ENCODE measurements around the gene FXYD3.

The FXYD3 gene

DNA sequence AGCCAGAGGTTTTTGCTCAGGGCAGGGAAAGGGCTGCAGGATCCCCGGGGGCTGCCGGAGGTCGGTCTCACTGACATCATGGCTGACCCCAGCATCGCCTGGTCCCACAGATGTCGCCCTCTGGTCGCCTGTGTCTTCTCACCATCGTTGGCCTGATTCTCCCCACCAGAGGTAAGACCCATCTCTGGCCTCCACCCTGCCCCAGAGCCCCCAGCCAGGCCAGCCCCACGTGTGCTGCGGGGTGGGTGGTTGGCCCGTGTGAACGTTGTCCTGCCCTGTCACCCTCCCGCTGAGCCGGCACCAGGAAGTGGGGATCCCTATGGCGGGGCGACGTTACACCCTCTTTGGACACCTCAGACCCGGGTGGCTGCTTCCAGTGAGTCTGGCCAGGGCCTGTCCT lies 39.8 kb downstream of the FXYD3 start:
- H3K4me1 ChIP-seq (ENCODE audit: control insufficient read depth, insufficient read depth, low read length) = peaks cover 26% of the 10 kb centered on the region
- no peaks in the 10 kb centered on the region for H3K36me3 ChIP-seq (ENCODE audit: control insufficient read depth, insufficient read depth, low read length)
- H3K9ac ChIP-seq (ENCODE audit: low read length) = peak overlapping the region; percentile 77
- no peaks in the 10 kb centered on the region for H3K9me3 ChIP-seq (ENCODE audit: control insufficient read depth, low read length)
- H3K4me3 ChIP-seq (ENCODE audit: low read length) = peak overlapping the region; percentile 82
- H3K27me3 ChIP-seq (ENCODE audit: control insufficient read depth, insufficient read depth, low read length) = peaks cover 16% of the 10 kb centered on the region

DNA sequence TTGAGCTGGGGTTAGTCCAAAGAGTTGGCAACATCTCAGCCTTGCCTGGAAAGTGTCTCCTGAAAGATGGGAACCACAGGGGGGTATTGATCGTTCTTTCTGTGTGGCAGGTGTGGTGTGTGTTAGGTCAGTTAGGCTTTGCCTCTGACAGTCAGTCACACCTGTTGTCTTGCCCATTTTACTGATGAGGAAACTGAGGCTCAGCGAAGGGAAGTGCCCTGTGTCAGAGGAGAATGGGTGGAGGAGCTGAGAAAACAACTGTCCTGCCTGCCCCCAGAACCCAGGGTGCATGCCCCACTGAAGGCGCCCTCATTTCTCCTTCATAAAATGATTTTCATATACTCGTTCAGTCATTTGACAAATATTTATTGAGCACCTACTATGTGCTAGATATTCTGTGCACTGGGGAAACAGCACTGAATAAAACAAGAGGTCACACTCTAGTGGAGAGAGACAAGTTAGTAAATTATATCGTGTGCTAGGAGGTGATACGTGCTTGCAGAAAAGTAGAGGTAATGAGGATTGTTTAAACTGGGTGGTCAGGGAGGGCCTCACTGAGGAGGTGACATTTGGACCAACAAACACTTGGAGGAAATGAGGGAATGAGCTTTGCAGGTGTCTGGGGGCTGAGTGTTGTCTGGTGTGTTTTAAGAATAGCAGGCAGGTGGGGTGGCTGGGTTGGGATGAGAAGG lies 40.5 kb downstream of the FXYD3 start:
- Histone ChIP-seq H3K4me1 (ENCODE audit: control insufficient read depth, insufficient read depth, low read length) (peaks cover 26% of the 10 kb centered on the region), H3K36me3 (ENCODE audit: control insufficient read depth, insufficient read depth, low read length) (no peaks in the 10 kb centered on the region), H3K27me3 (ENCODE audit: control insufficient read depth, insufficient read depth, low read length) (peaks cover 16% of the 10 kb centered on the region), H3K9me3 (ENCODE audit: control insufficient read depth, low read length) (no peaks in the 10 kb centered on the region), H3K9ac (ENCODE audit: low read length) (peak overlapping the region; percentile 77), H3K4me3 (ENCODE audit: low read length) (no peak overlapping the region)

DNA sequence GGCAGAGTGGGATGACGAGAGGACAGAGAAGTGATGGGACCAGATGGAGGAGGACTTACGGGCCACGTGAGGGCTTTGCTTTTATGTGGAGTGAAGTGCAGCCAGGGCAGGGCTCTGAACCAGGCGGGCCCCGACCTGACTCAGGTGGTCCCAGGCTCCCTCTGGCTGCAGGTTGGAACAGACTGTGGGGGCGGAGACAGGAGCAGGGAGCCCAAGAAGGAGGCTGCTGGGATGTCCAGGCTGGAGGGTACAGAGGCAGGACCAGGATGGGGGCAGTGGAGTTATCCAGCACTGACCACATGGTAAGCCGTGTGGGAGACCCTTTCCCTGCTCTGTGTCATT lies 41.0 kb downstream of the FXYD3 start:
- Histone ChIP-seq H3K9me3 (ENCODE audit: control insufficient read depth, low read length) (no peaks in the 10 kb centered on the region), H3K4me1 (ENCODE audit: control insufficient read depth, insufficient read depth, low read length) (peaks cover 26% of the 10 kb centered on the region), H3K27me3 (ENCODE audit: control insufficient read depth, insufficient read depth, low read length) (peaks cover 12% of the 10 kb centered on the region), H3K36me3 (ENCODE audit: control insufficient read depth, insufficient read depth, low read length) (no peaks in the 10 kb centered on the region), H3K9ac (ENCODE audit: low read length) (no peak overlapping the region), H3K4me3 (ENCODE audit: low read length) (no peak overlapping the region)

DNA sequence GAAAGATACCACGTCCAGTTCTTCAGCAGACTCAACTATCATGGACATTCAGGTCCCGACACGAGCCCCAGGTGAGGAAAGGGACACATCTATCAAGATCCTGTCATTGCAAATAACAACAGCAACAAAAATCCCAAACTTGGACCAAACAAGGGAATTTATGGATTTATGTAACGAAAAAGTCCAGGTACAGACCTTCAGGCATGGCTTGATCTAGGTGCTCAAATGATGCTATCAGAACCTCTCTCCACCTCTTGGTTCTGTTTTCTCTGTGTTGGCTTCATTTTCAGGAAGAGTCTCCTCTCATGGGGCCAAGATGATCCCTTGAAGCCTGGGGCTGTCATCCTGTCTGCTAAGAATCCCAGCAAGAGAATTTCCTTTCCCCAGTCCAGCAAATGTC lies 41.8 kb downstream of the FXYD3 start:
- Histone ChIP-seq H3K27me3 (ENCODE audit: control insufficient read depth, insufficient read depth, low read length) (peaks cover 12% of the 10 kb centered on the region), H3K4me1 (ENCODE audit: control insufficient read depth, insufficient read depth, low read length) (peaks cover 26% of the 10 kb centered on the region), H3K36me3 (ENCODE audit: control insufficient read depth, insufficient read depth, low read length) (peaks cover 5% of the 10 kb centered on the region), H3K9me3 (ENCODE audit: control insufficient read depth, low read length) (no peaks in the 10 kb centered on the region), H3K9ac (ENCODE audit: low read length) (no peak overlapping the region), H3K4me3 (ENCODE audit: low read length) (no peak overlapping the region)

DNA sequence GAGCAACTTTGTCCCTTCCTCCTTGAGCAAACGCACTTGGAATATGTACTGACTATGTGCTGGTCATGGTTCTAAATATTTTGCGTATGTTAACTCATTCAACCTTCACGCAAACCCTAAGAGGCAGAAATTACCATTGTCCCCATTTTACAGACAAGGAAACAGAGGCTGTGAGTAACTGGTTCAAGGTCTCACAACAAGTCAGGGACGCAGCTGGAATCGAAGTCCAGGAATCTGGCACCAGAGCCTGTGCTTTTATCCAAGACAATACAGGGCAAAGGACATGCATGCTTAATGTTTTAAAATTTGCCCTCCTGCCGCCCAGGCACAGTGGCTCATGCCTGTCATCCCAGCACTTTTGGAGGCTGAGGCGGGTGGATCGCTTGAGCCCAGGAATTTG lies 44.0 kb downstream of the FXYD3 start:
- H3K9ac ChIP-seq (ENCODE audit: low read length) = no peak overlapping the region
- no peaks in the 10 kb centered on the region for H3K9me3 ChIP-seq (ENCODE audit: control insufficient read depth, low read length)
- peaks cover 13% of the 10 kb centered on the region for H3K4me1 ChIP-seq (ENCODE audit: control insufficient read depth, insufficient read depth, low read length)
- no peak overlapping the region for H3K4me3 ChIP-seq (ENCODE audit: low read length)
- H3K36me3 ChIP-seq (ENCODE audit: control insufficient read depth, insufficient read depth, low read length) = peaks cover 6% of the 10 kb centered on the region
- no peaks in the 10 kb centered on the region for H3K27me3 ChIP-seq (ENCODE audit: control insufficient read depth, insufficient read depth, low read length)

DNA sequence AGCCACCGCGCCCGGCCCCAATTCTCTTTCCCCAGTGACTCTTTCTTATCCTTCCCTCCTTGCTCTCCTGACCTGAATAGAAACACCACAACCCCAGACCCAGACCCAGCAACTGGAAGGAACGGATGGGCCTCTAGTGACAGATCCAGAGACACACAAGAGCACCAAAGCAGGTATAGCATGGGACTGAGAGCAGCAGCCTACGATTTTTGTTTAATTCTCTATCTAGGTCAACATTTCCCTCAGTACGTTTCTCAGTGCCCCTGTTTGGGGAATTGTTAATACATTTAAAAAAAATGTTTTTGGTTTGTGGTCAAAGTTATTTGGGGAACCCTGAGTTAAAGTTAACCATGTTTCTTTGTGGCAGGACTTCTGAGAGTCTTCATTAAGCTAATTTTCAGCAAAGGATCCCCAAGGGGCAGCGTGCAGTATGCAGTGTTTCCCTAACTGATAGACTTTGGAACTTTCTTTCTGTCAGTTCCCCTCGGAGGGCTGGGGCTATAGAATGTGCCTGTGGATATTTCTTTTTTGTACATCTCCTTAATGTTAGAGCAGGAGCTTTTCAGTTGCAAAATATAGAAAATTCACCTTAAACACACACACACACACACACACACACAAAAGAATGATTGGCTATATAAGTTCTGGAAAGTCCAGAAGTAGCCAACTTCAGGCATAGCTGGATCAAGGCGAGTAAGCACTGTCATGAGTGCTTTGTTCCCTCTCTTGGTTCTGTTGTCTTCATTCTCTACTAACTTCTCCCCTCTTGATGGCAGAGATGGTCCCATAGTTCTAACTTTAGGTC lies 45.2 kb downstream of the FXYD3 start:
- Histone ChIP-seq H3K27me3 (ENCODE audit: control insufficient read depth, insufficient read depth, low read length) (no peaks in the 10 kb centered on the region), H3K9me3 (ENCODE audit: control insufficient read depth, low read length) (no peaks in the 10 kb centered on the region), H3K4me3 (ENCODE audit: low read length) (no peak overlapping the region), H3K36me3 (ENCODE audit: control insufficient read depth, insufficient read depth, low read length) (peaks cover 6% of the 10 kb centered on the region), H3K9ac (ENCODE audit: low read length) (no peak overlapping the region), H3K4me1 (ENCODE audit: control insufficient read depth, insufficient read depth, low read length) (peaks cover 1% of the 10 kb centered on the region)

DNA sequence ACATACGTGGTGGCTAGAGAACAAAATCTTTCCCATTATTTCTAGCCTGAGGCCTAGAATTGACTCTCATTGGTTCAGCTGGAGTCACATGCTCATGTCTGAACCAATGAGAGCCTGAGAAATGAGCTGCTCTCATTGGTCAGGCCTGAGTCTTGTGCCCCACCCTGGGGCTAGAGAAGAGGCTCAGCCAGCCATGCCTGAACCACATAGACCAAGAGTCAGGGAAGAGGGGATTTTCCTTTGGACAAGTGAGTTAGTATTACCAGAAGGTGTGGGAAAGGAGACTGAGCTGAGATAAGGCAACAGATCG lies 45.8 kb downstream of the FXYD3 start:
- no peaks in the 10 kb centered on the region for H3K9me3 ChIP-seq (ENCODE audit: control insufficient read depth, low read length)
- H3K27me3 ChIP-seq (ENCODE audit: control insufficient read depth, insufficient read depth, low read length) = no peaks in the 10 kb centered on the region
- peaks cover 6% of the 10 kb centered on the region for H3K36me3 ChIP-seq (ENCODE audit: control insufficient read depth, insufficient read depth, low read length)
- no peak overlapping the region for H3K4me3 ChIP-seq (ENCODE audit: low read length)
- H3K4me1 ChIP-seq (ENCODE audit: control insufficient read depth, insufficient read depth, low read length) = no peaks in the 10 kb centered on the region
- no peak overlapping the region for H3K9ac ChIP-seq (ENCODE audit: low read length)

DNA sequence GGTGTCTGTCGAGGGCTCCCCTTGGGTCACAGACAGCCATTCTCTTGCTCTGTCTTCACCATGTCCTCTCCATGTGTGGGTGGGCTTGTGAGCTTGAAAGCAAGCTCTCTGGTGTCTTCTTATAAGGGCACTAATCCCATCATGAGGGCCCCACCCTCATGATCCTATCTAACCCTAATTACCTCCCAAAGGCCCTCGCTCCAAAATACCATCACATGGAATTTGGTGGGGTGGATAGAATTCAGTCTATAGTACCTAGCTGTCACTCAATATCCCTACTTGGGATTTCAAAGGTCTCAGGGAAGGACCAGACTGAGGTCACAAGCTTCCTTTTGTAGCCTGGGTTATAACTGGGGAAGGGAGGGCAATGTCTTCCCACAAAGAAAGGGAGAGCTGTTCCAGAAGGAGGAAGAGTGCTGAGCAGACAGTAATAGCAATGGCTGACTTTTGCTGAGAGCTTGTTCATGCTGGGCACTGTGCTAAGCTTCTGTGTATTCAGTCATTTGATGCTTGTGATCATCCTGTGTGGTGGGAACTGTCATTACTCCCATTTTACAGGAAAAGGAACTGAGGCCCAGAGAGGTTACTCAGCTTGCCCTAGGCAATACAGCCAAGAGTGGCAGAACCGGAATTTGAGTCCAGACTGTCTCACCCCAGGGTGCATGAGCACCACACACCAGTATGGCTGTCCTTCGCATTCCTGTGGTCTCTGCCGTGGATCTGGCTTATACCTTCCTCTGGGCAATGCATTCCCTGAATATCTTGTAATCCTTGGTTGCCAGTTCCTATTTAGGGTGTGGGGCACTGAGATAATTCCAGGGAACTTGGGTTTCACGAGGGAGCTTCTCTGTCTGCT lies 47.1 kb downstream of the FXYD3 start:
- Histone ChIP-seq H3K4me1 (ENCODE audit: control insufficient read depth, insufficient read depth, low read length) (no peaks in the 10 kb centered on the region), H3K27me3 (ENCODE audit: control insufficient read depth, insufficient read depth, low read length) (no peaks in the 10 kb centered on the region), H3K9me3 (ENCODE audit: control insufficient read depth, low read length) (no peaks in the 10 kb centered on the region), H3K36me3 (ENCODE audit: control insufficient read depth, insufficient read depth, low read length) (peaks cover 6% of the 10 kb centered on the region), H3K9ac (ENCODE audit: low read length) (no peak overlapping the region), H3K4me3 (ENCODE audit: low read length) (no peak overlapping the region)

DNA sequence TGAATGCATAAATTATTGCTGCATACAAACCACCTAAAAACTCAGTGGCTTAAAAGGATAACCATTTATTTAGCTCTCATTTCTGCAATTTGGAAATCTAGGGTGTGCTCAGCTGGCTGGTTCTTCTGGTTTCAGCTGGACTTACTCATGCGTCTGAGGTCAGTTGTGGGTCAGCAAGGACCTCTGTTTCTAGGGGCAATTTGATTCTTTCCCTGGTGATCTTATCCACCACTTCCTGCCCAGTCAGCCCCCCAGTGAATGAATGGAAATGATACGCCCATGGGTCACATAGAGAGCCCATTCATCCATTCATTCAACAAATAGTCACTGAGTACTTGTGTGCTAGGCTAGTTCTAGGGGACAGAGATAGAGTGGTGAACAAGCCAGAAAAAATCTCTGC lies 48.8 kb downstream of the FXYD3 start:
- Histone ChIP-seq H3K27me3 (ENCODE audit: control insufficient read depth, insufficient read depth, low read length) (no peaks in the 10 kb centered on the region), H3K4me1 (ENCODE audit: control insufficient read depth, insufficient read depth, low read length) (no peaks in the 10 kb centered on the region), H3K9ac (ENCODE audit: low read length) (no peak overlapping the region), H3K4me3 (ENCODE audit: low read length) (no peak overlapping the region), H3K36me3 (ENCODE audit: control insufficient read depth, insufficient read depth, low read length) (peaks cover 6% of the 10 kb centered on the region), H3K9me3 (ENCODE audit: control insufficient read depth, low read length) (no peaks in the 10 kb centered on the region)

DNA sequence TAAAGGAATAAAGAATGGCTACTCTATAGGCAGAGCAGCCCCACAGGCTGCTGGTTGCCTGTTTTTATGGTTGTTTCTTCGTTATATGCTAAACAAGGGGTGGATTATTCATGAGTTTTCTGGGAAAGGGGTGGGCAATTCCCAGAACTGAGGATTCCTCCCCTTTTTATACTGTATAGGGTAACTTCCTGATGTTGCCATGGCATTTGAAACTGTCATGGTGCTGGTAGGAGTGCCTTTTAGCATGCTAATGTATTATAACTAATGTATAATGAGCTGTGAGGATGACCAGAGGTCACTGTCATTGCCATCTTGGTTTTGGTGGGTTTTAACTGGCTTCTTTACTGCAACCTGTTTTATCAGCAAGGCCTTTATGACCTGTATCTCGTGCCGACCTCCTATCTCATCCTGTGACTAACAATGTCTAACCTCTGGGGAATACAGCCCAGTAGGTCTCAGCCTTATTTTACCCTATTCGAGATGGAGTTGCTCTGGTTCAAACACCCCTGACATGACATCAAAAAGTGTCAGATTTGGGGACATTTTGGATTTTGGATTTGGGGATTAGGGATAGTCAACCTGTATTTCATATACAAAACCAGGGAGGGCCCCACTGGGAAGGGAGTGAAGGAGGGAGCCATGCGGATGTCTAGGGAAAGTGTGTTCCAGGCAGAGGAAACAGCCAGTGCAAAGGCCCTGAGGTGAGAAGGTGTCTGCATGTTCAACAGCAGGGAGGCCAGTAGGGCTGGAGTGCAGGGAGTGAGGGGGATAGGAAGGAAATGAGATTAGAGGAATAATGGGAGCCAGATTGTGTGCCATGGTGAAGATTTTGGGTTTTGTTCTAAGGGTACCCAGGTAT lies 49.8 kb downstream of the FXYD3 start:
- Histone ChIP-seq H3K9ac (ENCODE audit: low read length) (no peak overlapping the region), H3K9me3 (ENCODE audit: control insufficient read depth, low read length) (no peaks in the 10 kb centered on the region), H3K4me1 (ENCODE audit: control insufficient read depth, insufficient read depth, low read length) (no peaks in the 10 kb centered on the region), H3K27me3 (ENCODE audit: control insufficient read depth, insufficient read depth, low read length) (no peaks in the 10 kb centered on the region), H3K4me3 (ENCODE audit: low read length) (no peak overlapping the region), H3K36me3 (ENCODE audit: control insufficient read depth, insufficient read depth, low read length) (peaks cover 6% of the 10 kb centered on the region)

DNA sequence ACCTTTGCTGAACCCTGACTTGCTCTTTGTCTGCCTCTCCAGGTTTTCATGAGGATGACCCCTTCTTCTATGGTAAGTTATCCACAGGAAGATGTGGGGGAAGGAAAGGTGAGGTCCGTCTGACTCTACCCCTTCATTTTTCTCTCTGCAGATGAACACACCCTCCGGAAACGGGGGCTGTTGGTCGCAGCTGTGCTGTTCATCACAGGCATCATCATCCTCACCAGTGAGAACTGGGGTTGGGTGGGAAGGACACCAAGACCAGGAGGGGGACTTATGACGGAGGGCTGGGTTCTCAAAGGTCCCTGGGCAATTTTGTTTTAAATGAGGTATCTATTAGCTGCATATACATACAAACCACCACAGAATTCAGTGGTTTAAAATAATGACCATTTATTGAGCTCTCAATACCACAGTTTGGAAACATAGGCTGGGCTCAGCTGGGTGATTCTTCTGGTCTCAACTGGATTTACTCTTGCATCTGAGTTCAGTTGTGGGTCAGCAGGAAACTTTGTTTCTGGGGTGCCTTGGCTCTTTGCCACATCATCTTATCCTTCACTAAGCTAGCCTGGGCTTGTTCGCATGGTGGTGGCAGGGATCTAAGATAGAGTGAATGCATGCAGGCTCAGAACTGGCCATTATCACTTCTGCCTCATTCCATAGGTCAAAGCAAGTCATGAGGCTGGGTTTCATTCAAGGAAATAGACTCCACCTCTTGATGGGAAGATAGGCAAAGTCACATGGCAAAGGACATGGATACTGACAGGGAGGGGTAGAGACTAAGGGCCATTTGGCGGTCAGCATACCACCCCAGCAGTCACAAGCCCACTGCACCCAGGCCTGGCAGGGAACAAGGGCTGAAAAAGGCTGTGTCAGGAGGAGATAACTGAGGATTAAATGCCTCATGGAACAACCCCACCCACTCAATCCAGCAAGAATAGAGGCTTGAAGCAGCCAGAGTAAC lies 50.8 kb downstream of the FXYD3 start:
- no peak overlapping the region for H3K4me3 ChIP-seq (ENCODE audit: low read length)

More for the DNA sequence above, 50.8 kb downstream of the FXYD3 start:
- no peaks in the 10 kb centered on the region for H3K4me1 ChIP-seq (ENCODE audit: control insufficient read depth, insufficient read depth, low read length)
- H3K36me3 ChIP-seq (ENCODE audit: control insufficient read depth, insufficient read depth, low read length) = peaks cover 6% of the 10 kb centered on the region
- no peak overlapping the region for H3K9ac ChIP-seq (ENCODE audit: low read length)
- H3K27me3 ChIP-seq (ENCODE audit: control insufficient read depth, insufficient read depth, low read length) = no peaks in the 10 kb centered on the region
- no peaks in the 10 kb centered on the region for H3K9me3 ChIP-seq (ENCODE audit: control insufficient read depth, low read length)
